HG03060 (cell line): Measurements from ENCODE around the gene KCNIP1.
"Not testable (repeated sequence)": the region's sequence is repeated elsewhere in the genome, so short reads cannot be mapped to it uniquely, and the experiment has no call there.

ENCODE experiments used
- ATAC-seq: cut with Tn5 transposase; IDR thresholded peaks from one replicate; pipeline ENCODE4 v1.9.1; 2021; ENCODE audit warnings: low read depth, moderate number of reproducible peaks; ENCODE audit not compliant: unreplicated experiment

The KCNIP1 gene

GRCh38 chr5:170761048-170761707, 257.4 kb downstream of the KCNIP1 start:
- no peak for ATAC-seq

GRCh38 chr5:170761708-170762066, 257.9 kb downstream of the KCNIP1 start:
- no peak for ATAC-seq

DNA sequence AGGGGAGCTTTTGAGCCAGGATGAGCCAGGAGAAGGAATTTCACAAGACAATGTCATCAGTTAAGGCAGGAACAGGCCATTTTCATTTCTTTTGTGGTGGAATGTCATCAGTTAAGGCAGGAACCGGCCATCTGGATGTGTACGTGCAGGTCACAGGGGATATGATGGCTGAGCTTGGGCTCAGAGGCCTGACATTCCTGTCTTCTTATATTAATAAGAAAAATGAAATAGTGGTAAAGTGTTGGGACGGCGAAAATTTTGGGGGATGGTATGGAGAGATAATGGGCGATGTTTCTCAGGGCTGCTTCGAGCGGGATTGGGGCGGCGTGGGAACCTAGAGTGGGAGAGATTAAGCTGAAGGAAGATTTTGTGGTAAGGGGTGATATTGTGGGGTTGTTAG, 258.5 kb downstream of the KCNIP1 start:
- ATAC-seq: not testable (repeated sequence)

DNA sequence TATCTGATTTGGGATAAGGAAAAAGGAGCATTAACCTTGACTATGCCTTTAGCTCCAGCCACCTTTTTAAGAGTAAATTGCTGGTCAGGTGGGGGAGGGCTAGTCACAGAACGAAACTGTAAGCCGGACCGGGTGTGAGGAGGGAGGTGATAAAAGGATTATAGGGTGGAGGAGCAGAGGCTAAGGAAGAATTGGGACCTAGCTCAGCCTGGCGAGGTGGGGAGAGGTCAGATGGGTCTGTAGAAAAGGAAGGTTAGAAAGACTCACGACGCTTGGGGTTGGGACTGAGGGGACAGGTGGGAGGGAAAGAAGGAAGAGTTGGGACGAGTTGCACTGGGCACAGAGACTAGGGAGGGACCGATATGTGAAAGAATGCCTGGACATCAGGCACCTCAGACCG, 262.0 kb downstream of the KCNIP1 start:
- not testable (repeated sequence) for ATAC-seq

GRCh38 chr5:170769246-170769645, 265.4 kb downstream of the KCNIP1 start:
- ATAC-seq: no peak

GRCh38 chr5:170769898-170770416, 266.1 kb downstream of the KCNIP1 start:
- ATAC-seq: no peak

- ATAC-seq: no peak
Observed at GRCh38 chr5:170771496-170771895, 267.7 kb downstream of the KCNIP1 start.

DNA sequence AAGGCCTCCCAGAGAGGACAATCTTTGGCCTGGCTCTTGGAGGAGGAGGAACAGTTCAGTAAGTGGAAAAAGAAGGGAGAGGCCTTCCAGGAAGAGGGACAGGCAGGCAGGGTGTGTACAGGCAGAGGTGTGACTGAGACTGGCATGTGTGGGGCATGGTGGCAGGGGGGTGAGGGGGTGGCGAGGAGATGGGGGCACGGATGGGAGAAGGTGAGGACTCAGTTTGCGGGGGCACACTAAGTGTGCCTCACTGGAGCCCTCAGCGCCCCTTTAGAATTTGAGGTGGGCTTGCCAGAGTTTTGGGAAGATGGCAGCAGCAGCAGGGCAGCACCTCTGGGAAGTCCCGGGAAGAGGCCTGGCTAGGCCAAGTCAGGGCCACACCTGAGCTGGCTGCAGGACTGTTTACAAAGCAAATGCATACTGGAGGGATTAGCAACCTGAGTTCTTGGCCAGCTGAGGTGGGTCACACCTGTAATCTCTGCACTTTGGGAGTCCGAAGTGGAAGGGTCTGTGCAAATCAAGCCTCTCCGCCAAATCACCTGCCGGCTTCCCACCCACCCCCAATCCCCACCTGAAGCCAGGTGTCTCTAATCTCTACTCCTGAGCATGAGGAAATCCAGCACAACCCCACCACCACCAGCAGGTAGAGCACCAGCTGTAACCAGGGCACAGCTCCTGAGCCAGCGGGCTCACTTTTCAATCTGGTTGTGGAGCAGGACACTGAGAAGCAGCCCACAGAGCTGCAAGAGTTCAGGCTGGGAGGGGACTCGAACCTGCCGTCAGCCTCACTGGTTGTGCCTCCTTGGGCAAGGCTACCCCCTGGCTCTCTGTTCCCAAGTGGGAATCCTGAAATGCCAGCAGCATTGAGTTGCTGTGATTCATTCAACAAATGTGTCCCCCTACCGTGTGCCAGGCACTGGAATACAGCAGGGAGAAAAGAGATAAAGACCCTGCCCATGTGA, 269.5 kb downstream of the KCNIP1 start:
- ATAC-seq: no peak

DNA sequence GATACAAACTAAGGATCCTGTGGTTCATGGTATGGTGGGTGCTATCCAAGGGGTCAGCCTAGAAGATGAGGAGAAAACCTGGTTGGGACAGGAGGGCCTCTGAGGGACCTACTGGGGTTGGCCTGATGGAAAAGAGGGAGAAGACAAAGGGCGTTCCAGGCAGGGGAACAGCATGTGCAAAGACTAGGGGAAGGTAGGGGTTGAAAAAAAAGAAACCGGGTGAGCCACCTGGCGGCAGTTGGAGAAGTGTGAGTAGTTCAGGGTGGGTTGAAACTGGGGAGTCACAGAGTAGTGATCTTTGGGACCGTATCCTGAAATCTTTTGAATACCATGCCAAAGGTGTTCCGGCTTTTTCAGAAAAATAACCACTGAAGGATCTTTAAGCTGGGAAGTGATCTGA, 271.0 kb downstream of the KCNIP1 start:
- no peak for ATAC-seq

DNA sequence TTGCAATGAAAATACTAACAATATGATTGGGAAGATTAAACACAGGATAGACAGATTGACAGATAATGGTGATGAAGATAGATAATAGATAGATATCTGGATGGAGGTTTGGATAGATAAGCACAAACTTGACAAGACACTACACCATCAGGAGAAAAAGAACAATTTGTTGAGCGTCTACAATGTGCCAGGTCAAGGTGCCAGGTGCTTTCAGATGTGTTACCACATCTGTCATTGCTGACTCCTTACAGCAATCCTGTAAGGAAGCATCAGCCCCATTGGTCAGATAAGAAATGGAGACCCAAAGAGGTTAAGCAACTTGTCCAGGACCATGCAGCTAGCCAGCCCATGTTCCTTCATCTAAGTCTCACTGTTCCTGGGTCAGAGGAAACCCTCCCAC, 278.1 kb downstream of the KCNIP1 start:
- no peak for ATAC-seq

GRCh38 chr5:170782438-170782837, 278.6 kb downstream of the KCNIP1 start:
- no peak for ATAC-seq

- ATAC-seq: no peak
Observed at GRCh38 chr5:170783498-170784247, 279.9 kb downstream of the KCNIP1 start, which contains the start of gene GABRP. TSS of gene GABRP (plus strand) at chr5:170783725. CDS start at chr5:170788616, 4,891 bp downstream.

DNA sequence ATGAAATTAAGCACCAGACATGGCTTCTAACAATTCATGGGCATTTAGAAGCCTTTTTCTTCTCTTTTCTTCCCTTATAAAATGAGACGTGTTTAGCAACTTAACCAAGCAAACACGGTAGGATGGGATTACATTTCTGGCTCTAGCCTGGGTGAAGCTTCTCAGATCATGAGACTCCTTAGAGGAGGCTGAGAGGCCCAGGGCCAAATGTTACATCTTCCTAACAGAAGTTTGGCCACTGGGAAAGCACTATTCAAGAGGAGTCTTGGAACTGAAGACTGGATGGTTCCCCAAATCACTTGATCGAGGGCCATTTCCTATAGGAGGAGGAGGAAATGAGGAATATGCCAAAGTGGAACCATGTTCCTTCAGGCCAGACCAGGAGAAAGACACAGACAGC, 281.6 kb downstream of the KCNIP1 start:
- ATAC-seq: no peak
